ENCODE measurements around the gene MTFMT. TPM values are rescaled to one million over a fixed set of nuclear protein-coding genes. Genes with fewer than 3 reads are reported as not detected.
"Not testable (repeated sequence)": the region's sequence is repeated elsewhere in the genome, so short reads cannot be mapped to it uniquely, and the experiment has no call there.

The MTFMT gene
- total RNA-seq, result 10 to 100 TPM; 16.8 to 25.2 (median 22.4) TPM

DNA sequence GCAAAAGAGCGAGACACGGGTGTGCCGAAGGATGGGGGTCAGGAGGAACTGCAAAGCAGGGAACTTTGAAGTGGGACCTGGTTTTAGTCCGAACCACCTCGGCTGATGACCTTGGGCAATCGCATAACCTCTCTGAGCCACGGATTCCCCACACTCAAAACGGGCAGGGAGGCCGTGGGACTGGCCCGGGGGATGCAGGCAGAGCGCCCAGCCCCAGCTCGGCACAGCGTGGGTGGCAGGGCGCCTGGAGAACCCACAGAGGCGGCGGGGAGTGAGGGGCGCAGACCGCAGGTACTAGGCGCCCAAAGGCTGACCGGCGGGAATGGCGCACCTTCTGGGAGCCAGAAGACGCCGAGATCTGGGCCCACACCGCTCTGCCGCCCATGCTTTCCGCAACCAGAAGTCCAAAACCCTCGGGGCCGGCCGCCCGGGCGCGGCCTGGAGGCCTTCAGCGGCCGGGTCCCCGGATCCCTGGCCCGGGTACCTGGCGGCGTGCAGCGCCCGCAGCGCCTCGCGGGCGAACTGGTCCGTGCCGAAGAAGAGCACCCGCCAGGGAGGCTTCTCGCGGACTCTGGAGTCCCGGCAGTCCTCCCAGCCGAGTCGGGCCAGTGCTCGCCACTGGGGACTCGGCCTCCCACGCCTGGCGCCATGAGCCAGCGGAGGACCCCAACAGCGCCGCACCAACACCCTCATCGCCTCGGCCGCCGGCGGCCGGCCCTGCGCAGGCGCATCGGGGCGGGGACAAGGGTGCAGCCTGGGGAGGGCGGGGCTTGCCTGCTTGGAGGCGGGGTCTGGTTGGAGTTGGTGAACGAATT is at the start of gene MTFMT:
MTFMT (minus strand) TSS at position 719 of the 815 bp plus-strand sequence; CDS start at position 693, 26 bp downstream.
- ATAC-seq (ENCODE audit: low FRiP score), result peak; percentile 92
- TF ChIP-seq, protein P1, sequence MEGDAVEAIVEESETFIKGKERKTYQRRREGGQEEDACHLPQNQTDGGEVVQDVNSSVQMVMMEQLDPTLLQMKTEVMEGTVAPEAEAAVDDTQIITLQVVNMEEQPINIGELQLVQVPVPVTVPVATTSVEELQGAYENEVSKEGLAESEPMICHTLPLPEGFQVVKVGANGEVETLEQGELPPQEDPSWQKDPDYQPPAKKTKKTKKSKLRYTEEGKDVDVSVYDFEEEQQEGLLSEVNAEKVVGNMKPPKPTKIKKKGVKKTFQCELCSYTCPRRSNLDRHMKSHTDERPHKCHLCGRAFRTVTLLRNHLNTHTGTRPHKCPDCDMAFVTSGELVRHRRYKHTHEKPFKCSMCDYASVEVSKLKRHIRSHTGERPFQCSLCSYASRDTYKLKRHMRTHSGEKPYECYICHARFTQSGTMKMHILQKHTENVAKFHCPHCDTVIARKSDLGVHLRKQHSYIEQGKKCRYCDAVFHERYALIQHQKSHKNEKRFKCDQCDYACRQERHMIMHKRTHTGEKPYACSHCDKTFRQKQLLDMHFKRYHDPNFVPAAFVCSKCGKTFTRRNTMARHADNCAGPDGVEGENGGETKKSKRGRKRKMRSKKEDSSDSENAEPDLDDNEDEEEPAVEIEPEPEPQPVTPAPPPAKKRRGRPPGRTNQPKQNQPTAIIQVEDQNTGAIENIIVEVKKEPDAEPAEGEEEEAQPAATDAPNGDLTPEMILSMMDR (IDR thresholded peaks at IDR 0.05), result no peak

DNA sequence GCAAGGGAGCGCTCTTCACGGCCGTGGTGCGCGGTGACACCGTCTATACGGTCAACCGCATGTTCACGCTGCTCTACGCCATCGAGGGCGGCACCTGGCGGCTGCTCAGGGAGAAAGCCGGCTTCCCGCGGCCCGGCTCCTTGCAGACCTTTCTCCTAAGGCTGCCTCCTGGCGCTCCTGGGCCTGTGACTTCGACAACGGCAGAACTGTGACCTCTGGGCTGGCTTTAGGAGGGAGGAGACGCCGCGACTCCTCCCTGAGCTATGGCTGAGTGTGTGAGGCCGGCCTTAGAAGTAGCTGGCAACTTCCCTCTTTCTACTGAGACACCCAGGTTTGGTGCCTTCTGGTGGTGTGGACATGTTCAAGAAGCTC is 48.5 kb upstream of the MTFMT start:
- TF ChIP-seq, protein P1 (IDR thresholded peaks at IDR 0.05), result no peak
- ATAC-seq (ENCODE audit: low FRiP score), result peak; percentile 22
- no peak for DNase-seq (ENCODE audit: low spot score)

More for the DNA sequence above, at the start of gene MTFMT:
- peak; percentile 82 for DNase-seq (ENCODE audit: low spot score)

DNA sequence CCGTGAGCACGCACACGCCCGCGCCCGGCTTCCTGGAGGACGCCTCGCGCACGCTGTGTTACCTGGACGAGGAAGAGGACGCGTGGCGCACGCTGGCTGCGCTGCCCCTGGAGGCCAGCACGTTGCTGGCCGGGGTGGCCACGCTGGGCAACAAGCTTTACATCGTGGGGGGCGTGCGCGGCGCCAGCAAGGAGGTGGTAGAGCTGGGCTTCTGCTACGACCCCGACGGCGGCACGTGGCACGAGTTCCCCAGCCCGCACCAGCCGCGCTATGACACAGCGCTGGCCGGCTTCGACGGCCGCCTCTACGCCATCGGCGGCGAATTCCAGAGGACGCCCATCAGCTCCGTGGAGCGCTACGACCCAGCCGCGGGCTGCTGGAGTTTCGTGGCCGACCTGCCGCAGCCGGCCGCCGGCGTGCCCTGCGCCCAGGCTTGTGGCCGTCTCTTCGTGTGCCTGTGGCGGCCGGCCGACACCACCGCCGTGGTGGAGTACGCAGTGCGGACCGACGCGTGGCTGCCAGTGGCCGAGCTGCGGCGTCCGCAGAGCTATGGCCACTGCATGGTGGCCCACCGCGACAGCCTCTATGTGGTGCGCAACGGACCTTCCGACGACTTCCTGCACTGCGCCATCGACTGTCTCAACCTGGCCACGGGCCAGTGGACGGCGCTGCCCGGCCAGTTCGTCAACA is 48.0 kb upstream of the MTFMT start:
- TF ChIP-seq, protein P1 (IDR thresholded peaks at IDR 0.05), result no peak
- no peak for DNase-seq (ENCODE audit: low spot score)
- ATAC-seq (ENCODE audit: low FRiP score), result peak; percentile 19

DNA sequence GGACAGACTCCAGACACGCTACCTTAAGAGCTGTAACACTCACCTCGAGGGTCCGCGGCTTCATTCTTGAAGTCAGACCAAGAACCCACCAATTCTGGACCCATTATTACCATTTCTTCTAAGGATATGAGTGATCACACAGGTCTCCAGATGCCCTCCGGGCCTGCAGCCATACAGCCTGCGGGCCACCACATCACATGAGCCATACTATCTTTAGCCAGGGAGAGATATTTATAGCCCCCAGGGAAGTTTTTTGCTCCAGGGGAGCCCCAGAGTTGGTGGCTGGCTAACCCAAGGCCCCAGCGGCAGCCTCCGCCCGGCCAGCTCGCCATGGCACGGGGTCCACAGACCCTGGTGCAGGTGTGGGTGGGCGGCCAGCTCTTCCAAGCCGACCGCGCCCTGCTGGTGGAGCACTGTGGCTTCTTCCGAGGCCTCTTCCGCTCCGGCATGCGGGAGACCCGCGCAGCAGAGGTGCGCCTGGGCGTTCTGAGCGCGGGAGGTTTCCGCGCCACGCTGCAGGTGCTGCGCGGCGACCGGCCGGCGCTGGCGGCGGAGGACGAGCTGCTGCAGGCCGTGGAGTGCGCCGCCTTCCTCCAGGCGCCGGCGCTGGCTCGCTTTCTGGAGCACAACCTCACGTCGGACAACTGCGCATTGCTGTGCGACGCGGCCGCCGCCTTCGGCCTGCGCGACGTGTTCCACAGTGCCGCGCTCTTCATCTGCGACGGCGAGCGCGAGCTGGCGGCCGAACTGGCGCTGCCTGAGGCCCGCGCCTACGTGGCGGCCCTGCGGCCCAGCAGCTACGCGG is 47.2 kb upstream of the MTFMT start, which contains the start of gene KBTBD13:
KBTBD13 (plus strand) TSS at position 261 of the 805 bp plus-strand sequence; CDS start at position 331, 70 bp downstream.
- ATAC-seq (ENCODE audit: low FRiP score) (no peak), DNase-seq (ENCODE audit: low spot score) (no peak)
- TF ChIP-seq, protein P1 (IDR thresholded peaks at IDR 0.05), result no peak

DNA sequence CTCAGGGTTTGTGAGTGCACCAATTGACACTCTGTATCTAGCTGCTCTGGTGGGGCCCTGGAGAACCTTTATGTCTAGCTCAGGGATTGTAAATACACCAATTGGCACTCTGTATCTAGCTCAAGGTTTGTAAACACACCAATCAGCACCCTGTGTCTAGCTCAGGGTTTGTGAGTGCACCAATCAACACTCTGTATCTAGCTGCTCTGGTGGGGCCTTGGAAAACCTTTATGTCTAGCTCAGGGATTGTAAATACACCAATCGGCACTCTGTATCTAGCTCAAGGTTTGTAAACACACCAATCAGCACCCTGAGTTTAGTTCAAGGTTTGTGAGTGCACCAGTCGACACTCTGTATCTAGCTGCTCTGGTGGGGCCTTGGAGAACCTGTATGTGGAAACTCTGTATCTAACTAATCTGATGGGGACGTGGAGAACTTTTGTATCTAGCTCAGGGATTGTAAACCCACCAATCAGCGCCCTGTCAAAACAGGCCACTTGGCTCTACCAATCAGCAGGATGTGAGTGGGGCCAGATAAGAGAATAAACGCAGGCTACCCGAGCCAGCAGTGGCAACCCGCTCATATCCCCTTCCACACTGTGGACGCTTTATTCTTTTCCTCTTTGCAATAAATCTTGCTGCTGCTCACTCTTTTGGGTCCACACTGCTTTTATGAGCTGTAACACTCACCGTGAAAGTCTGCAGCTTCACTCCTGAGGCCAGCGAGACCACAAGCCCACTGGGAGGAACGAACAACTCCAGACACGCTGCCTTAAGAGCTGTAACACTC is 46.4 kb upstream of the MTFMT start:
- ATAC-seq (ENCODE audit: low FRiP score); DNase-seq (ENCODE audit: low spot score): not testable (repeated sequence)

DNA sequence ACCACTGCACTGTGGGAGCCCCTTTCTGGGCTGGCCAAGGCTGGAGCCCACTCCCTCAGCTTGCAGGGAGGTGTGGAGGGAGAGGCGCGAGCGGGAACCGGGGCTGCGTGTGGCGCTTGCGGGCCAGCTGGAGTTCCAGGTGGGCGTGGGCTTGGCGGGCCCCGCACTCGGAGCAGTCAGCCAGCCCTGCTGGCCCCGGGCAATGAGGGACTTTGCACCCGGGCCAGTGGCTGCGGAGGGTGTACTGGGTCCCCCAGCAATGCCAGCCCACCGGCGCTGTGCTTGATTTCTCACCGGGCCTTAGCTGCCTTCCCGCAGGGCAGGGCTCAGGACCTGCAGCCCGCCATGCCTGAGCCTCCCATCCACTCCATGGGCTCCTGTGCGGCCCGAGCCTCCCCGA is 45.5 kb upstream of the MTFMT start:
- not testable (repeated sequence) for ATAC-seq (ENCODE audit: low FRiP score)

DNA sequence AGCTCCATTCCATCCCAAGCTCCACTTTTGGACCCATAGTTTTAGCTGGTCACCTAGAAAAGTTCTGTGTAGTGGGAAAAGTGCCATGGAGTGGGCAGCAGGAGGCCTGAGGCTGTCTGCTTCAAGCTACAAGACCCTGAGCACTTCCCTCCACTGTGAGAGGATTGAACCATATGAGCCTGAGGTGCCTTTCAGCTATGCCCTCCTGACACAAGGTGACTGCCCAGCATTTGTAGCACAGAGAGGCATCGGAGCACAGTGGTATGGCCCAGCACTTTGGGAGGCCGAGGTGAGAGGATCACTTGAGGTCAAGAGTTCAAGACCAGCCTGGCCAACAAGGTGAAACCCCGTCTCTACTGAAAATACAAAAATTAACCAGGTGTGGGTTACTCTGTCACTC is 43.2 kb upstream of the MTFMT start:
- TF ChIP-seq, protein P1 (IDR thresholded peaks at IDR 0.05), result no peak
- DNase-seq (ENCODE audit: low spot score), result no peak
- no peak for ATAC-seq (ENCODE audit: low FRiP score)

More for the DNA sequence above, 45.5 kb upstream of the MTFMT start:
- DNase-seq (ENCODE audit: low spot score), result not testable (repeated sequence)
